ENCODE results near the gene PFKL. TPM values are rescaled to one million over a fixed set of nuclear protein-coding genes. Genes with fewer than 3 reads are reported as not detected.

The PFKL gene
- total RNA-seq, 1 experiment from 2014 or later: 150 TPM

DNA sequence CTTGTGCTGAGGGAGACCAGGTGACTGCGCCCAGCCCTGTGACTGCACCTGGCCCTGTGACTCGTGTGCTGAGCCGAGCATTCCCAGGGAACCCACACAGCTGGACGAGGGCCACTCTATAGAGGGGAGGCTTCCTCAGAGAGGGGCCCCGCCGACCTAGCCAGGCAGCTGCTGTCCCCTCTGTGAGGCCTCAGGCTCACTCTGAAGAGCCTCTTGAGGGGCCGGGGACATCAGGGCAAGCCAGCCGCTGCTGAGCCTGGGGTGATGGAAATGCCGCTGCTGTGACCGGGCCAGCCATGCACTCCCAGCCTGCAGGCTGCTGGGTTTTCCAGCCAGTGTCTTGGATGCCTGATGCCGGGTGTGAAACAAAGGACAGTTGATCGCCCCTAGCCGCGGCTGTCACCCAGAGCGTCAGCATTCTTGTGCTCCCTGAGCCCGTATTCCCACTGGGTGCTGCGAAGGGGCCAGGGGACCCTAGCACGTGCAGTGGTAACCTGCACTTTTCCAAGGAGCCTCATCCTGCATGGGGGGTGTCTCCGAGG is 17.5 kb downstream of the PFKL start:
- H3K9me2 ChIP-seq (ENCODE audit: insufficient read depth): no peaks in the 10 kb centered on the region
- ChIA-PET RAD21 (ENCODE audit: low non-redundant PET in 1 of 2, low total read pairs in 2 of 2, uncharacterized antibody in 2 of 2, unreplicated experiment in 2 of 2) (no interaction called here), CTCF (no interaction called here), POLR2A (no interaction called here)
- no peak overlapping the region for H3K27ac ChIP-seq (ENCODE audit: low read depth, low read length)
- H3K4me2 ChIP-seq (ENCODE audit: low read length): no peak overlapping the region
- no peak for ATAC-seq
- no peaks in the 10 kb centered on the region for H4K20me1 ChIP-seq (ENCODE audit: insufficient read depth)
- no peaks in the 10 kb centered on the region for H3K27me3 ChIP-seq (ENCODE audit: insufficient read depth, low read length)
- no peak overlapping the region for H2AFZ ChIP-seq (ENCODE audit: low read depth, low read length, poor library complexity, severe bottlenecking)
- H3K4me3 ChIP-seq (replicated peaks in 1 of 2; ENCODE audit: low read depth in 1 of 2, low read length in 2 of 2): no peak overlapping the region
- no peaks in the 10 kb centered on the region for H3K79me2 ChIP-seq (ENCODE audit: insufficient read depth, low read length)
- H3K9ac ChIP-seq (ENCODE audit: low read length): no peak overlapping the region
- no peaks in the 10 kb centered on the region for H3K4me1 ChIP-seq (ENCODE audit: control insufficient read depth in 1 of 2, insufficient read depth in 2 of 2, low read length in 2 of 2)
- peaks cover 0 to 11% of the 10 kb centered on the region in 2 experiments; a peak in 2 of 4 replicates for H3K36me3 ChIP-seq (ENCODE audit: control insufficient read depth in 1 of 2, insufficient read depth in 2 of 2, low read length in 2 of 2)
- intact Hi-C loops (cut with micrococcal nuclease): no loop called here
- BruUV-seq (replicated peaks): no TSS peak
- no peaks in the 10 kb centered on the region for H3K9me3 ChIP-seq (ENCODE audit: control insufficient read depth in 1 of 2, insufficient read depth in 1 of 2, low read depth in 1 of 2, low read length in 2 of 2)
- TF ChIP-seq EZH2 (IDR thresholded peaks at IDR 0.05) (no peak), SIN3A (IDR thresholded peaks at IDR 0.05; ENCODE audit: low read depth) (no peak), EZH2phosphoT487 (IDR thresholded peaks at IDR 0.05; ENCODE audit: borderline replicate concordance) (no peak), ZFX (IDR thresholded peaks at IDR 0.05) (no peak), SP1 (IDR thresholded peaks at IDR 0.05; ENCODE audit: low read depth) (no peak), YY1 (IDR thresholded peaks at IDR 0.05; ENCODE audit: extremely low read depth, insufficient replicate concordance, low read depth, low read length) (no peak), EGR1 (IDR thresholded peaks at IDR 0.05; ENCODE audit: low read depth) (no peak), TCF7L2 (IDR thresholded peaks at IDR 0.05; ENCODE audit: borderline replicate concordance, extremely low read depth, insufficient read depth, insufficient read length) (no peak)
- TF ChIP-seq, protein P1, sequence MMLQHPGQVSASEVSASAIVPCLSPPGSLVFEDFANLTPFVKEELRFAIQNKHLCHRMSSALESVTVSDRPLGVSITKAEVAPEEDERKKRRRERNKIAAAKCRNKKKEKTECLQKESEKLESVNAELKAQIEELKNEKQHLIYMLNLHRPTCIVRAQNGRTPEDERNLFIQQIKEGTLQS (IDR thresholded peaks at IDR 0.05): no peak
- TF ChIP-seq, protein P2, sequence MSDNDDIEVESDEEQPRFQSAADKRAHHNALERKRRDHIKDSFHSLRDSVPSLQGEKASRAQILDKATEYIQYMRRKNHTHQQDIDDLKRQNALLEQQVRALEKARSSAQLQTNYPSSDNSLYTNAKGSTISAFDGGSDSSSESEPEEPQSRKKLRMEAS (IDR thresholded peaks at IDR 0.05): no peak
- DNase-seq (ENCODE audit: low read depth, low spot score): no peak

- Histone ChIP-seq H3K27me3 (ENCODE audit: insufficient read depth, low read length) (no peaks in the 10 kb centered on the region), H3K4me1 (ENCODE audit: control insufficient read depth in 1 of 2, insufficient read depth in 2 of 2, low read length in 2 of 2) (no peaks in the 10 kb centered on the region), H3K9ac (ENCODE audit: low read length) (no peak overlapping the region), H3K9me2 (ENCODE audit: insufficient read depth) (no peaks in the 10 kb centered on the region), H3K4me2 (ENCODE audit: low read length) (no peak overlapping the region), H2AFZ (ENCODE audit: low read depth, low read length, poor library complexity, severe bottlenecking) (no peak overlapping the region), H3K9me3 (ENCODE audit: control insufficient read depth in 1 of 2, insufficient read depth in 1 of 2, low read depth in 1 of 2, low read length in 2 of 2) (no peaks in the 10 kb centered on the region), H3K4me3 (replicated peaks in 1 of 2; ENCODE audit: low read depth in 1 of 2, low read length in 2 of 2) (no peak overlapping the region), H3K27ac (ENCODE audit: low read depth, low read length) (no peak overlapping the region), H3K79me2 (ENCODE audit: insufficient read depth, low read length) (no peaks in the 10 kb centered on the region), H4K20me1 (ENCODE audit: insufficient read depth) (no peaks in the 10 kb centered on the region), H3K36me3 (ENCODE audit: control insufficient read depth in 1 of 2, insufficient read depth in 2 of 2, low read length in 2 of 2) (peaks cover 0 to 9% of the 10 kb centered on the region in 2 experiments; a peak in 2 of 4 replicates)
- CTCF ChIA-PET: no interaction called here
- no TSS peak for BruUV-seq (replicated peaks)
- TF ChIP-seq, protein P3, sequence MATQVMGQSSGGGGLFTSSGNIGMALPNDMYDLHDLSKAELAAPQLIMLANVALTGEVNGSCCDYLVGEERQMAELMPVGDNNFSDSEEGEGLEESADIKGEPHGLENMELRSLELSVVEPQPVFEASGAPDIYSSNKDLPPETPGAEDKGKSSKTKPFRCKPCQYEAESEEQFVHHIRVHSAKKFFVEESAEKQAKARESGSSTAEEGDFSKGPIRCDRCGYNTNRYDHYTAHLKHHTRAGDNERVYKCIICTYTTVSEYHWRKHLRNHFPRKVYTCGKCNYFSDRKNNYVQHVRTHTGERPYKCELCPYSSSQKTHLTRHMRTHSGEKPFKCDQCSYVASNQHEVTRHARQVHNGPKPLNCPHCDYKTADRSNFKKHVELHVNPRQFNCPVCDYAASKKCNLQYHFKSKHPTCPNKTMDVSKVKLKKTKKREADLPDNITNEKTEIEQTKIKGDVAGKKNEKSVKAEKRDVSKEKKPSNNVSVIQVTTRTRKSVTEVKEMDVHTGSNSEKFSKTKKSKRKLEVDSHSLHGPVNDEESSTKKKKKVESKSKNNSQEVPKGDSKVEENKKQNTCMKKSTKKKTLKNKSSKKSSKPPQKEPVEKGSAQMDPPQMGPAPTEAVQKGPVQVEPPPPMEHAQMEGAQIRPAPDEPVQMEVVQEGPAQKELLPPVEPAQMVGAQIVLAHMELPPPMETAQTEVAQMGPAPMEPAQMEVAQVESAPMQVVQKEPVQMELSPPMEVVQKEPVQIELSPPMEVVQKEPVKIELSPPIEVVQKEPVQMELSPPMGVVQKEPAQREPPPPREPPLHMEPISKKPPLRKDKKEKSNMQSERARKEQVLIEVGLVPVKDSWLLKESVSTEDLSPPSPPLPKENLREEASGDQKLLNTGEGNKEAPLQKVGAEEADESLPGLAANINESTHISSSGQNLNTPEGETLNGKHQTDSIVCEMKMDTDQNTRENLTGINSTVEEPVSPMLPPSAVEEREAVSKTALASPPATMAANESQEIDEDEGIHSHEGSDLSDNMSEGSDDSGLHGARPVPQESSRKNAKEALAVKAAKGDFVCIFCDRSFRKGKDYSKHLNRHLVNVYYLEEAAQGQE (IDR thresholded peaks at IDR 0.05; ENCODE audit: low read depth): no peak
- no peak for TF ChIP-seq CEBPB (IDR thresholded peaks at IDR 0.05; ENCODE audit: low read depth)
- TF ChIP-seq RAD21 (IDR thresholded peaks at IDR 0.05; ENCODE audit: low read depth): no peak
- no peak for TF ChIP-seq SP1 (IDR thresholded peaks at IDR 0.05; ENCODE audit: low read depth)
- no peak for TF ChIP-seq JUND (IDR thresholded peaks at IDR 0.05)
- TF ChIP-seq FOSL1 (IDR thresholded peaks at IDR 0.05; ENCODE audit: low read depth): no peak
- DNase-seq (ENCODE audit: low read depth, low spot score) (no peak), ATAC-seq (no peak)
- POLR2A ChIA-PET: no interaction called here
- RAD21 ChIA-PET (ENCODE audit: low non-redundant PET in 1 of 2, low total read pairs in 2 of 2, uncharacterized antibody in 2 of 2, unreplicated experiment in 2 of 2): no interaction called here
- intact Hi-C loops (cut with micrococcal nuclease): no loop called here
Observed at GRCh38 chr21:44317871-44318270, 18.0 kb downstream of the PFKL start.

Data from HCT116 (cell line).